HG02884 (cell line): ENCODE results near the gene UPF3B.
"Not testable (repeated sequence)": the region's sequence is repeated elsewhere in the genome, so short reads cannot be mapped to it uniquely, and the experiment has no call there.

Experiments used
- ATAC-seq: cut with Tn5 transposase; IDR thresholded peaks from one replicate; pipeline ENCODE4 v1.9.1; 2021; ENCODE audit warnings: mild to moderate bottlenecking, moderate library complexity; ENCODE audit not compliant: unreplicated experiment

The UPF3B gene

DNA sequence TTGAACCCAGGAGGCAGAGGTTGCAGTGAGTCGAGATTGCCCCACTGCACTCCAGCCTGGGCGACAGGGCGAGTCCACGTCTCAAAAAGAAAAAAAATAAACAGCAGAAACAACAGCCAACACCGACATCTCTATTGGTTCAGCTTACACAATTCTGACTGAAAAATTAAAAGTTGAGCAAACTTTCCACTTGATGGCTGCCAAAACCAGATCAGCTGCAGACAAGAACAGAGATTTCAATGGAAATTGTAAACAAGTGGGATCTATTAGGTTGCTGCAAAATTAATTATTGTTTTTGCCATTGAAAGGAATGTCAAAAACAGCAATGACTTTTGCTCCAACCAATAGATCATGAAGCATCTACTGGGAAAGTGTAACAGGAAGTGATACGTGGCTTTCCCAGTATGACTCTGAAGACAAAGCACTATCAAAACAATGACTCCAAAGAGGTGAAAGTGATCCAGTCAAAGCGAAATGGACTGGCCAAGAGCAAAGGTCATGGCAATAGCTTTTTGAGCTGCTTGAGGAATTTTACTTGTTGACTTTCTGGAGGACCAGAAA is 26.3 kb downstream of the UPF3B start:
- ATAC-seq: no peak

DNA sequence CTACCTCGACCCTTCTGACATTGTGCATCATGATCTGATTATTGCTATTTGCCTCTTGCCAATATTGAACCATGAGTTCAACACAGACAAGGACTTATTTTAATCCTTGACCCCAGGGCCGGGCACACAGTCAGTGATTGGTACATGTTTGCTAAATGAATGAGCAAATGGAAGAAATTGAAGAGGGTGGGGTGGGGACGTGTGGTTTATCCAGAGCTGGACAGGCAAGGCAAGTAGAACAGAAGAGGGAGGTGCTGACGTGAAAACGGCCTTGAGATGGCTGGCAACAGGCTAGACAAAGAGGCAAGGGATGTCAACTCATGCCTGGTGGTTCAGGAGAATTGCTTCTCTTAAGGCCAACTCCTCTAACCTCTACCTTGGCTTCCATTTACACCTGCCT is 28.5 kb downstream of the UPF3B start:
- not testable (repeated sequence) for ATAC-seq

DNA sequence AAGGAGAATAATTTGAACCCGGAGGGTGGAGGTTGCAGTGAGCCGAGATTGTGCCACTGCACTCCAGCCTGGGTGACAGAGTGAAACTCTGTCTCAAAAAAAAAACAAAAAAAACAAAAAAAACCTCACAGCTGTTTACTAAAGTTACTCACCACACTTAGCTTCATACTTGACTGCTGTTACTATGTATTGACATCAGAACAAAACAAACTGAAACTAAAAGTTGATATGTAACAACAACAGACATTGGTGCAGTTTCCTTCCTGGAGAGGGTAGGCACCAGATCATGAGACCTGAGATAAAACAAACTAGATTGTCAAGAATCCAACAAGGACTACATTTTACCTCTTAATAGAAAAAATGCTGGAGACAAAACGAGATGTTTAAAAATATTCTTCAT is 31.1 kb downstream of the UPF3B start:
- ATAC-seq: peak; percentile 85

DNA sequence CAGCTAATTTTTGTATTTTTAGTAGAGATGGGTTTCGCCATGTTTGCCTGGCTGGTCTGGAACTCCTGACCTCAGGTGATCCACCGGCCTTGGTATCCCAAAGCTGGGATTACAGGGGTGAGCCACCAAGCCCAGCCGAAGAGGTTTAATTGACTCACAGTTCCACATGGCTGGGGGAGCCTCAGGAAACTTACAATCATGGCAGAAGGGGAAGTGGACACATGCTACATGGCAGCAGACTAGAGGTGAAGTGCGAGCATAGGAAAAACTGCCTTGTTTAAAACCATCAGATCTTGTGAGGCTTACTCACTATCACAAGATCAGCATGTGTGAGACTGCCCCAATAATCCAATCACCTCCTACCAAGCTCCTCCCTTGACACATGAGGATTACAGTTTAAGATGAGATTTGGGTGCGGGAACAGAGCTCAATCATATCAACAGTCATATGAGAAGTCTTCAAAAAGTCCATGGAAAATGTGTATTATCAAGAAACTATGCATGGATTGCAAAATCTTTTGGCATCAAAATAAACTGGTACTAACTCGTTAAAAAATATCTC is 35.6 kb downstream of the UPF3B start:
- ATAC-seq: no peak

DNA sequence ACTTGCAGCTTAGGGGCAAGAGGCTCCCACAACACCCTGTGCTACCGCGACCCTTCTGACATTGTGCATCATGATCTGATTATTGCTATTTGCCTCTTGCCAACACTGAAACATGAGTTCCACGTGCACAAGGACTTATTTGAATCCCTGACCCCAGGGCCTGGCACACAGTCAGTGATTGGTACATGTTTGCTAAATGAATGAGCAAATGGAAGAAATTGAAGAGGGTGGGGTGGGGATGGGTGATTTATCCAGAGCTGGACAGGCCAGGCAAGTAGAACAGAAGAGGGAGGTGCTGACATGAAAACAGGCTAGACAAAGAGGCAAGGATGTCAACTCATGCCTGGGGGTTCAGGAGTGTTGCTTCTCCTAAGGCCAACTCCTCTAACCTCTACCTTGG is 36.5 kb downstream of the UPF3B start:
- ATAC-seq: no peak

DNA sequence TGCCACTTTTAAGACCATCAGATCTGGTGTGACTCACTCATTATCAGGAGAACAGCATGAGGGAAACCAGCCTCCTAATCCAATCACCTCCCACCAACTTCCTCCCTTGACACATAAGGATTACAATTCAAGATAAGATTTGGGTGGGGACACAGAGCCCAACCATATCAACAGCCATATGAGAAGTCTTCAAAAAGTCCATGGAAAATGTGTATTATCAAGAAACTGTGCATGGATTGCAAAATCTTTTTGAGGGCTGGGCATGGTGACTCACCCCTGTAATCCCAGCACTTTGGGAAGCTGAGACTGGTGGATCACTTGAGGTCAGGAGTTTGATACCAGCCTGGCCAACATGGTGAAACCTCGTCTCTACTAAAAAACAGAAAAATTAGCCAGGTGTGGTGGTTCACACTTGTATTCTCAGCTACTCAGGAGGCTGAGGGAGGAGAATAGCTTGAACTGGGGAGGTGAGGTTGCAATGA is 43.5 kb downstream of the UPF3B start:
- no peak for ATAC-seq

DNA sequence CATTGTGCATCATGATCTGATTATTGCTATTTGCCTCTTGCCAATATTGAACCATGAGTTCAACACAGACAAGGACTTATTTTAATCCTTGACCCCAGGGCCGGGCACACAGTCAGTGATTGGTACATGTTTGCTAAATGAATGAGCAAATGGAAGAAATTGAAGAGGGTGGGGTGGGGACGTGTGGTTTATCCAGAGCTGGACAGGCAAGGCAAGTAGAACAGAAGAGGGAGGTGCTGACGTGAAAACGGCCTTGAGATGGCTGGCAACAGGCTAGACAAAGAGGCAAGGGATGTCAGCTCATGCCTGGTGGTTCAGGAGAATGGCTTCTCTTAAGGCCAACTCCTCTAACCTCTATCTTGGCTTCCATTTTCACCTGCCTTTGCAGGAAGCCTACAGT is 44.3 kb downstream of the UPF3B start:
- not testable (repeated sequence) for ATAC-seq

DNA sequence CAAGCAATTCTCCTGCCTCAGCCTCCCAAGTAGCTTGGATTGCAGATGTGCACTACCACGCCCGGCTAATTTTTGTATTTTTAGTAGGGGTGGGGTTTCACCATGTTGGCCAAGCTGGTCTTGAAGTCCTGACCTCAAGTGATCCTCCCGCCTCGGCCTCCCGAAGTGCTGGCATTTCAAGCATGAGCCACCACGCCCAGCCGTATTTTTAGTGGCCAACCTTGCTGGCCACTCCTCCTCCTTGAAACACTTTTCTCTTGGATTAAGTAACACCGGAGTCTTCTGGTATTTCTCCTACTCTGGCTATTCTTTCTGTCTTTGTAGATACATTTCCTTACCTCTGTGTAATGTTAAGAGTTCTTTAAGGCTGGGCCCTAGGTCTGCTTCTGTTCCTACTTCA is 50.2 kb downstream of the UPF3B start:
- no peak for ATAC-seq

DNA sequence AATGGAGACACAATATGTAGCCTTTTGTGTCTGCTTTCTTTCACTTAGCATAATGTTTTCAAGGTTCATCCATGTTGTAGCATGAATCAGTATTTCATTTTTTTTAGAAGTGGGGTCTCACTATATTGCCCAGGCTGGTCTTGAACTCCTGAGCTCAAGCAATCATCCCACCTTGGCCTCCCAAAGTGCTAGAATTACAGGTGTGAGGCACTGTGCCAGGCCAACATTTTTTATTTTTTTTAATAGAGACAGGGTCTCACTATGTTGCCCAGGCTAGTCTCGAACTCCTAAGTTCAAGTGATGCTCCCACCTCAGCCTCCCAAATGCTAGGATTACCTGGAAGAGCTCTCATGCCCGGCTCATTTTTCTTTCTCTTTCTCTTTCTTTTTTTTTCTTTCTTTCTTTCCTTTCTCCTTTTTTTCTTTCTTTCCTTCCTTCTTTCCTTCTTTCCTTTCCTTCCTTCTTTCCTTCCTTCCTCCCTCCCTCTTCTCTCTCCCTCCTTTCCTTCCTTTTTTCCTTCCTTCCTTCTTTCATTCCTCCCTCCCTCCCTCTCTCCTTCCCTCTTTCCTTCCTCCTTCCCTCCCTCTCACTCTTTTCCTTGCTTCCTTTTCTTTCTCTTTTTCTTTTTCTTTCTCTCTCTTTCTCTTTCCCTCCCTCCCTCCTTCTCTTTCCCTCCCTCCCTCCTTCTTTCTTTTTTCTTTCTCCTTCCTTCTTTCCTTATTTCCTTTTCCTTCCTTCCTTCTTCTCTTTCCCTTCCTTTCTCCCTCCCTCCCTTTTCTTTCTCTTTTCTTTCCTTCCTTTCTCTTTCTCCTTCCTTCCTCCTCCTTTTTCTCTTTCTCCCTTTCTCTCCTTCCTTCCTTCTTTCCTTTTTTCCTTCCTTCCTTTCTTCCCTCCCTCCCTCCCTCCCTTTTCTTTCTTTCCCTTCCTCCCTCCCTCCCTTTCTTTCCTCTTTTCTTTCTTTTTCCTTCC is 51.2 kb downstream of the UPF3B start:
- no peak for ATAC-seq

DNA sequence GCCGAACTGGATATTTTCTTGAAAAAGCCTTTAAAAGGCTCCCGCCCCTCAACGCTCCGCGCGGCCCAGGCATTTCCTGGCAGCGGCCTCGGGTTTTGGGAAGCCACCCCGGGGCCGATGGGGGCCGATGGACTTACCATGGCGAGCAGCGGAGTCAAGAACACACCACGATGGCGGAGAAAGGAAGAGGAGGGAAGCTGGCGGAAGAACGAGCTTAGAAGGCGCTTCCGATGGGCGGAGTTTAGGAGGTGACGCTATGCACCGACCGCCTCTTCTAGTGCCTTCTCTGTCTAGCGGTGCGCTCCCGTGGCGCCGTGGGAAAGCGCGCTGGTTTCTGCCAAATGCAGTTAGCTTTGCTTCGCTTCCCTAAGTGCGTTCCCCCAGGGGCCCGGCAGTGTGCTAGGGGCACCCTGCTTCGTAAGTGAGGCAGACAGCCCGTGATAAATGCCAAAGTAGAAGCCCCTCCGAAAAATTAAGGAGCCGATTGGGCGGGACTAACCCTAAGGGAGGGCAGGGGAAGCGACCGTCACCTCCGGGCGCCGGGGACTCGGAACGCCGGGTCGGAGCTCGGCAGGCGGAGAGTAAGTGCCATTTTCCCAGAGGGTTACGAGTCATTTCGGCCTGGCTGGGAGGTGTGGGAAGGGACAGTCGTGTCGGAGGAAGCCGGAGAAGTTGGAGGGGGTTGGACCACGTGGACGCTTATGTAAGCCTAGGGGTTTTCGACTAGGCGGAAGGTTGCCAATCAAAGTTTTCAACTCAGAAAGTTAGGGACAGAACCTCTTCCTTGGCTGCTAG is 61.1 kb downstream of the UPF3B start, which contains the start of gene RPL39:
TSS of gene RPL39 (minus strand) at position 194 of the 795 bp plus-strand sequence. CDS start at position 140, 54 bp downstream.
- ATAC-seq: peak; percentile 77

DNA sequence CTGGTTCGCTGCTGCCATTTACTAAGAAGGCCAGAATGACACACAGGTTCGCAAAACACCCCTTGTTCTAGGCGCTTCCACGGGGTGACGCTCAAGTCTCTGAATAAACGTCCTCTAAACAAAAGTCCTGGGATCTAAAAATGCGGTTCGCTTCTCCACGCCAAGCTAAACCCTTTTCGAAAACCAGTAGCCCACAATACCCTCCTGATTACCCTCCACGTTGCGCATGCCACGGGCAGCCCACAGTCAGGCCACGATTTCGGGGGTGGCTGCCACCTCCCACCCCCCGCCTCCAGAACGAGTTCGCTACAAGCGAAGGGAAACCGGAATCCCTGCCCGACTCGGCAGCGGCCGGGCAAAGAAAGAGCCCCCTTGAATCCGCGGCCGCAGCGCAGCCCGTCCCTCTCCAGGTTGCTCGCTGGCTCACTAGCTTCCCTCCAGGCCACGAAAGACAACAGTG is 61.8 kb downstream of the UPF3B start:
- peak; percentile 11 for ATAC-seq

DNA sequence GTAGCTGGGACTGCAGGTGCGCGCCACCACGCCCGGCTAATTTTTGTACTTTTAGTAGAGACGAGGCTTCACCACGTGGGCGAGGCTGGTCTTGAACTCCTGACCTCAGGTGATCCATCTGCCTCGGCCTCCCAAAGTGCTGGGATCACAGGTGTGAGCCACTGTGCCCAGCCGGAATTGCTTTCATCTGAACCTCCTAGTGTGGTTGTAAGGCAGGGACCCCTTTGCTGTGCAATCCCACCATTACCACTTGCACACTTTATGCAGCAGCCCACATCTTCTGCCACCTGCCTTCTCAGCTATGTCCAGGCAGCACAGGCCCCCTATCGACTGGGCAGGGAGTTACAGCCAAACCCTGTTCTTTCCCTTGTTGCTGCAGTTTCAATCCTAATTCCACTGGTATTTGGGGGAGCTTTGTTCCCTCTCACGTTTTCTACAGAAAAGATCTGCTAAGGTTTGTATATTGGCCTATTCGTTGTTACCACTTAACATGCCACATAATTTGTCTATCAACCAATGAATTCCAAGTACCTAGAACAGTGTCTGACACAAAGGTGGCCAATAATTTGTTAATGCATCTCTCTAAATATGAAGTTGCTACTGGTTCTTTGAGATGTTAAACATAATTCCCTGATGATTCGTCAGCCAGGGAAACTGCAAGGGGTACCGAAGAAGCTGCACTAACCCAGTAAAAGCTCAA is 67.9 kb downstream of the UPF3B start:
- ATAC-seq: no peak
